GM23338 (cell line): ENCODE results near the gene CDK14. TPM values are rescaled to one million over a fixed set of nuclear protein-coding genes. Genes with fewer than 3 reads are reported as not detected.

Experiments
- ATAC-seq: fragments of 200-7000 bp; cut with Tn5 transposase; 3 replicates; pipeline ENCODE4 v1.9.1; 2020
- DNase-seq: peaks from one replicate; pipeline ENCODE4 v3.0.0-alpha.2; 2015; ENCODE audit warnings: low spot score
- H2AFZ ChIP-seq: fragments of 200-600 bp; sonication (generic); 2 replicates; pipeline ENCODE4 v1.8.0; 2016; ENCODE audit warnings: antibody characterized with exemption, mild to moderate bottlenecking, moderate library complexity
- H3F3A ChIP-seq: fragments of 200-600 bp; sonication (generic); replicated peaks from 2 replicates; pipeline ENCODE4 v1.8.0; 2017; ENCODE audit warnings: antibody characterized with exemption, mixed run types, low read depth
- H3K27ac ChIP-seq: fragments of 200-600 bp; sonication (generic); 2 replicates; pipeline ENCODE4 v1.6.1; 2016; ENCODE audit warnings: low read depth
- H3K27me3 ChIP-seq: fragments of 200-600 bp; sonication (generic); 2 replicates; pipeline ENCODE4 v1.8.0; 2016; ENCODE audit warnings: mild to moderate bottlenecking, mixed run types, moderate library complexity; ENCODE audit not compliant: insufficient read depth
- H3K36me3 ChIP-seq: fragments of 200-600 bp; sonication (generic); 2 replicates; pipeline ENCODE4 v1.8.0; 2016; ENCODE audit warnings: mild to moderate bottlenecking; ENCODE audit not compliant: insufficient read depth
- H3K4me1 ChIP-seq: fragments of 200-600 bp; sonication (generic); 2 replicates; pipeline ENCODE4 v1.8.0; 2016; ENCODE audit warnings: mild to moderate bottlenecking, moderate library complexity; ENCODE audit not compliant: insufficient read depth
- H3K4me2 ChIP-seq: fragments of 200-600 bp; sonication (generic); 2 replicates; pipeline ENCODE4 v1.7.1; 2017; ENCODE audit warnings: mixed run types
- H3K4me3 ChIP-seq: fragments of 200-600 bp; sonication (generic); 2 replicates; pipeline ENCODE4 v1.6.1; 2016; ENCODE audit warnings: mixed run types
- H3K79me2 ChIP-seq: fragments of 200-600 bp; sonication (generic); replicated peaks from 2 replicates; pipeline ENCODE4 v1.8.0; 2017; ENCODE audit warnings: mild to moderate bottlenecking; ENCODE audit not compliant: insufficient read depth
- H3K9me2 ChIP-seq: fragments of 200-600 bp; sonication (generic); 2 replicates; pipeline ENCODE4 v1.8.0; 2017; ENCODE audit not compliant: insufficient read depth
- H4K20me1 ChIP-seq: fragments of 200-600 bp; sonication (generic); replicated peaks from 2 replicates; pipeline ENCODE4 v1.8.0; 2017; ENCODE audit warnings: mild to moderate bottlenecking; ENCODE audit not compliant: insufficient read depth
- H3K27ac Mint-ChIP-seq: 2 replicates; pipeline ENCODE4 v1.8.0; 2020; ENCODE audit warnings: inconsistent platforms, mild to moderate bottlenecking, moderate library complexity, mixed read lengths
- H3K27me3 Mint-ChIP-seq: 3 replicates; pipeline ENCODE4 v1.8.0; 2022; ENCODE audit warnings: low read depth, mild to moderate bottlenecking, moderate library complexity, mixed read lengths, inconsistent platforms; ENCODE audit not compliant: insufficient read depth, poor library complexity
- H3K36me3 Mint-ChIP-seq: 3 replicates; pipeline ENCODE4 v1.8.0; 2021; ENCODE audit warnings: low read depth, mild to moderate bottlenecking, inconsistent platforms, moderate library complexity, mixed read lengths
- H3K4me1 Mint-ChIP-seq: 3 replicates; pipeline ENCODE4 v1.8.0; 2020; ENCODE audit warnings: mild to moderate bottlenecking, inconsistent platforms, mixed read lengths
- H3K4me3 Mint-ChIP-seq: 3 replicates; pipeline ENCODE4 v1.8.0; 2021; ENCODE audit warnings: moderate library complexity, mild to moderate bottlenecking, inconsistent platforms, mixed read lengths
- H3K9me3 Mint-ChIP-seq: 3 replicates; pipeline ENCODE4 v1.8.0; 2020; ENCODE audit warnings: moderate library complexity, mild to moderate bottlenecking, inconsistent platforms, mixed read lengths
- EZH2 ChIP-seq: fragments of 200-600 bp; sonication (generic); IDR thresholded peaks from one replicate; pipeline ENCODE4 v1.8.0; 2017; ENCODE audit warnings: antibody characterized with exemption, mild to moderate bottlenecking, low read depth; ENCODE audit not compliant: unreplicated experiment
- EZH2phosphoT487 ChIP-seq: fragments of 200-600 bp; sonication (generic); IDR thresholded peaks from one replicate; pipeline ENCODE4 v1.8.1; 2018; ENCODE audit warnings: antibody characterized with exemption; ENCODE audit not compliant: unreplicated experiment
- JUNB ChIP-seq: IDR thresholded peaks from one replicate; pipeline ENCODE4 v1.6.1; 2016; ENCODE audit warnings: antibody characterized with exemption; ENCODE audit not compliant: unreplicated experiment
- NANOG ChIP-seq: IDR thresholded peaks from 2 replicates; pipeline ENCODE4 v1.6.1; 2016; ENCODE audit warnings: antibody characterized with exemption, borderline replicate concordance
- POLR2AphosphoS5 ChIP-seq: IDR thresholded peaks from 2 replicates; pipeline ENCODE4 v1.6.1; 2016; ENCODE audit warnings: antibody characterized with exemption, low read depth
- STAT1 ChIP-seq: IDR thresholded peaks from one replicate; pipeline ENCODE4 v1.6.1; 2016; ENCODE audit warnings: antibody characterized with exemption; ENCODE audit not compliant: unreplicated experiment
- ZNF114 ChIP-seq: fragments of 250-450 bp; sonication (Bioruptor Pico); IDR thresholded peaks from 2 replicates; pipeline ENCODE4 v1.5.0; 2020; ENCODE audit warnings: mild to moderate bottlenecking, moderate library complexity
- ZNF331 ChIP-seq: fragments of 250-450 bp; sonication (Bioruptor Pico); IDR thresholded peaks from 2 replicates; pipeline ENCODE4 v1.5.0; 2020; ENCODE audit warnings: low read depth, mild to moderate bottlenecking, moderate library complexity
- polyA plus RNA-seq: library from polyadenylated mRNA; unstranded; fragments of >200 nt; fragmentation: Nextera tagmentation; extraction: Ambion mirVana; gene quantifications from 2 replicates; pipeline ENCODE4 v1.2.1, GENCODE V29; 2016
- total RNA-seq: library from RNA; depleted of rRNA; stranded (reverse); fragments of >200 nt; shearing (Covaris generic); gene quantifications from 2 replicates; pipeline ENCODE4 v1.2.3, GENCODE V29; 2014
- TF ChIP-seq, protein P1 (sequence below): fragments of 250-450 bp; sonication (Bioruptor Pico); IDR thresholded peaks from 2 replicates; pipeline ENCODE4 v1.5.0; 2020; ENCODE audit warnings: mild to moderate bottlenecking, moderate library complexity
- TF ChIP-seq, protein P2 (sequence below): IDR thresholded peaks from one replicate; pipeline ENCODE4 v1.6.1; 2018; ENCODE audit warnings: antibody characterized with exemption; ENCODE audit not compliant: unreplicated experiment
- TF ChIP-seq, protein P3 (sequence below), 2 experiments: fragments of 200-600 bp in 1 of 2; sonication (generic) in 1 of 2; conservative IDR thresholded peaks; 2 replicates each; pipeline versions ENCODE4 v1.5.1 to v1.6.1; 2016 to 2017; ENCODE audit warnings: antibody characterized with exemption in 2 of 2, low read depth in 2 of 2, mild to moderate bottlenecking in 2 of 2, moderate library complexity in 1 of 2
- TF ChIP-seq, protein P4 (sequence below): IDR thresholded peaks from 2 replicates; pipeline ENCODE4 v1.6.1; 2016; ENCODE audit warnings: antibody characterized with exemption

Gene CDK14
- total and polyA plus RNA-seq, 2 experiments from 2014 or later: 11.2 to 24.0 TPM

DNA sequence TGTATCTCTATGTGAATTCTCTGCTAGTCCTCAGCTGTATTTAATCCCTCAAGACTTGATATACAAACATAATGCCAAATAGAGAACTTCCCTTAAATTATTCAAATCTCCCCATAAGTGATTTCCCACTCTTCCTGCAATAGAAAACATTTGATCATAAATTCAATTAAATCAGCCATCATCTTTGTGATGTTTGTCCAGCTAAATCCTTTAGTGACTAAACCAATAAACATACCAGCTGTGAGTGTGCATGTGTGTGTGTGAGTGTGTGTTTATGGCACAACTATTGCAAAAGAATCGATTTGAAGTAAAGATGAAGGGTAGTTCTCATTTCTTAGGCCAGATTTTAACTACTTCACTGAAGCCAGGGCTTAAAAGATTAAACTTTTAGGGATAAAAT, 492.6 kb downstream of the CDK14 start:
- DNase-seq (no peak), ATAC-seq (no peak)
- Mint-ChIP-seq H3K27ac (no peak overlapping the region), H3K9me3 (no peaks in the 10 kb centered on the region), H3K4me1 (peaks cover 10% of the 10 kb centered on the region), H3K27me3 (no peaks in the 10 kb centered on the region), H3K4me3 (no peak overlapping the region), H3K36me3 (no peaks in the 10 kb centered on the region)
- H3K4me2 ChIP-seq: no peak overlapping the region
- H3K27ac ChIP-seq: no peak overlapping the region
- H3K27me3 ChIP-seq: no peaks in the 10 kb centered on the region
- no peaks in the 10 kb centered on the region for H3K36me3 ChIP-seq
- no peaks in the 10 kb centered on the region for H3K79me2 ChIP-seq
- no peak for TF ChIP-seq ZNF331
- no peak for TF ChIP-seq NANOG
- no peak for TF ChIP-seq EZH2phosphoT487
- TF ChIP-seq, protein P1, sequence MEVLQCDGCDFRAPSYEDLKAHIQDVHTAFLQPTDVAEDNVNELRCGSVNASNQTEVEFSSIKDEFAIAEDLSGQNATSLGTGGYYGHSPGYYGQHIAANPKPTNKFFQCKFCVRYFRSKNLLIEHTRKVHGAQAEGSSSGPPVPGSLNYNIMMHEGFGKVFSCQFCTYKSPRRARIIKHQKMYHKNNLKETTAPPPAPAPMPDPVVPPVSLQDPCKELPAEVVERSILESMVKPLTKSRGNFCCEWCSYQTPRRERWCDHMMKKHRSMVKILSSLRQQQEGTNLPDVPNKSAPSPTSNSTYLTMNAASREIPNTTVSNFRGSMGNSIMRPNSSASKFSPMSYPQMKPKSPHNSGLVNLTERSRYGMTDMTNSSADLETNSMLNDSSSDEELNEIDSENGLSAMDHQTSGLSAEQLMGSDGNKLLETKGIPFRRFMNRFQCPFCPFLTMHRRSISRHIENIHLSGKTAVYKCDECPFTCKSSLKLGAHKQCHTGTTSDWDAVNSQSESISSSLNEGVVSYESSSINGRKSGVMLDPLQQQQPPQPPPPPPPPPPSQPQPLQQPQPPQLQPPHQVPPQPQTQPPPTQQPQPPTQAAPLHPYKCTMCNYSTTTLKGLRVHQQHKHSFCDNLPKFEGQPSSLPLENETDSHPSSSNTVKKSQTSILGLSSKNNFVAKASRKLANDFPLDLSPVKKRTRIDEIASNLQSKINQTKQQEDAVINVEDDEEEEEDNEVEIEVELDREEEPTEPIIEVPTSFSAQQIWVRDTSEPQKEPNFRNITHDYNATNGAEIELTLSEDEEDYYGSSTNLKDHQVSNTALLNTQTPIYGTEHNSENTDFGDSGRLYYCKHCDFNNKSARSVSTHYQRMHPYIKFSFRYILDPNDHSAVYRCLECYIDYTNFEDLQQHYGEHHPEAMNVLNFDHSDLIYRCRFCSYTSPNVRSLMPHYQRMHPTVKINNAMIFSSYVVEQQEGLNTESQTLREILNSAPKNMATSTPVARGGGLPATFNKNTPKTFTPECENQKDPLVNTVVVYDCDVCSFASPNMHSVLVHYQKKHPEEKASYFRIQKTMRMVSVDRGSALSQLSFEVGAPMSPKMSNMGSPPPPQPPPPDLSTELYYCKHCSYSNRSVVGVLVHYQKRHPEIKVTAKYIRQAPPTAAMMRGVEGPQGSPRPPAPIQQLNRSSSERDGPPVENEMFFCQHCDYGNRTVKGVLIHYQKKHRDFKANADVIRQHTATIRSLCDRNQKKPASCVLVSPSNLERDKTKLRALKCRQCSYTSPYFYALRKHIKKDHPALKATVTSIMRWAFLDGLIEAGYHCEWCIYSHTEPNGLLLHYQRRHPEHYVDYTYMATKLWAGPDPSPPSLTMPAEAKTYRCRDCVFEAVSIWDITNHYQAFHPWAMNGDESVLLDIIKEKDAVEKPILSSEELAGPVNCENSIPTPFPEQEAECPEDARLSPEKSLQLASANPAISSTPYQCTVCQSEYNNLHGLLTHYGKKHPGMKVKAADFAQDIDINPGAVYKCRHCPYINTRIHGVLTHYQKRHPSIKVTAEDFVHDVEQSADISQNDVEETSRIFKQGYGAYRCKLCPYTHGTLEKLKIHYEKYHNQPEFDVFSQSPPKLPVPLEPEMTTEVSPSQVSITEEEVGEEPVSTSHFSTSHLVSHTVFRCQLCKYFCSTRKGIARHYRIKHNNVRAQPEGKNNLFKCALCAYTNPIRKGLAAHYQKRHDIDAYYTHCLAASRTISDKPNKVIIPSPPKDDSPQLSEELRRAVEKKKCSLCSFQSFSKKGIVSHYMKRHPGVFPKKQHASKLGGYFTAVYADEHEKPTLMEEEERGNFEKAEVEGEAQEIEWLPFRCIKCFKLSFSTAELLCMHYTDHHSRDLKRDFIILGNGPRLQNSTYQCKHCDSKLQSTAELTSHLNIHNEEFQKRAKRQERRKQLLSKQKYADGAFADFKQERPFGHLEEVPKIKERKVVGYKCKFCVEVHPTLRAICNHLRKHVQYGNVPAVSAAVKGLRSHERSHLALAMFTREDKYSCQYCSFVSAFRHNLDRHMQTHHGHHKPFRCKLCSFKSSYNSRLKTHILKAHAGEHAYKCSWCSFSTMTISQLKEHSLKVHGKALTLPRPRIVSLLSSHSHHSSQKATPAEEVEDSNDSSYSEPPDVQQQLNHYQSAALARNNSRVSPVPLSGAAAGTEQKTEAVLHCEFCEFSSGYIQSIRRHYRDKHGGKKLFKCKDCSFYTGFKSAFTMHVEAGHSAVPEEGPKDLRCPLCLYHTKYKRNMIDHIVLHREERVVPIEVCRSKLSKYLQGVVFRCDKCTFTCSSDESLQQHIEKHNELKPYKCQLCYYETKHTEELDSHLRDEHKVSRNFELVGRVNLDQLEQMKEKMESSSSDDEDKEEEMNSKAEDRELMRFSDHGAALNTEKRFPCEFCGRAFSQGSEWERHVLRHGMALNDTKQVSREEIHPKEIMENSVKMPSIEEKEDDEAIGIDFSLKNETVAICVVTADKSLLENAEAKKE (CRISPR knock-in tag): no peak
- TF ChIP-seq STAT1: no peak
- TF ChIP-seq, protein P2, sequence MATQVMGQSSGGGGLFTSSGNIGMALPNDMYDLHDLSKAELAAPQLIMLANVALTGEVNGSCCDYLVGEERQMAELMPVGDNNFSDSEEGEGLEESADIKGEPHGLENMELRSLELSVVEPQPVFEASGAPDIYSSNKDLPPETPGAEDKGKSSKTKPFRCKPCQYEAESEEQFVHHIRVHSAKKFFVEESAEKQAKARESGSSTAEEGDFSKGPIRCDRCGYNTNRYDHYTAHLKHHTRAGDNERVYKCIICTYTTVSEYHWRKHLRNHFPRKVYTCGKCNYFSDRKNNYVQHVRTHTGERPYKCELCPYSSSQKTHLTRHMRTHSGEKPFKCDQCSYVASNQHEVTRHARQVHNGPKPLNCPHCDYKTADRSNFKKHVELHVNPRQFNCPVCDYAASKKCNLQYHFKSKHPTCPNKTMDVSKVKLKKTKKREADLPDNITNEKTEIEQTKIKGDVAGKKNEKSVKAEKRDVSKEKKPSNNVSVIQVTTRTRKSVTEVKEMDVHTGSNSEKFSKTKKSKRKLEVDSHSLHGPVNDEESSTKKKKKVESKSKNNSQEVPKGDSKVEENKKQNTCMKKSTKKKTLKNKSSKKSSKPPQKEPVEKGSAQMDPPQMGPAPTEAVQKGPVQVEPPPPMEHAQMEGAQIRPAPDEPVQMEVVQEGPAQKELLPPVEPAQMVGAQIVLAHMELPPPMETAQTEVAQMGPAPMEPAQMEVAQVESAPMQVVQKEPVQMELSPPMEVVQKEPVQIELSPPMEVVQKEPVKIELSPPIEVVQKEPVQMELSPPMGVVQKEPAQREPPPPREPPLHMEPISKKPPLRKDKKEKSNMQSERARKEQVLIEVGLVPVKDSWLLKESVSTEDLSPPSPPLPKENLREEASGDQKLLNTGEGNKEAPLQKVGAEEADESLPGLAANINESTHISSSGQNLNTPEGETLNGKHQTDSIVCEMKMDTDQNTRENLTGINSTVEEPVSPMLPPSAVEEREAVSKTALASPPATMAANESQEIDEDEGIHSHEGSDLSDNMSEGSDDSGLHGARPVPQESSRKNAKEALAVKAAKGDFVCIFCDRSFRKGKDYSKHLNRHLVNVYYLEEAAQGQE: no peak
- TF ChIP-seq, protein P3, sequence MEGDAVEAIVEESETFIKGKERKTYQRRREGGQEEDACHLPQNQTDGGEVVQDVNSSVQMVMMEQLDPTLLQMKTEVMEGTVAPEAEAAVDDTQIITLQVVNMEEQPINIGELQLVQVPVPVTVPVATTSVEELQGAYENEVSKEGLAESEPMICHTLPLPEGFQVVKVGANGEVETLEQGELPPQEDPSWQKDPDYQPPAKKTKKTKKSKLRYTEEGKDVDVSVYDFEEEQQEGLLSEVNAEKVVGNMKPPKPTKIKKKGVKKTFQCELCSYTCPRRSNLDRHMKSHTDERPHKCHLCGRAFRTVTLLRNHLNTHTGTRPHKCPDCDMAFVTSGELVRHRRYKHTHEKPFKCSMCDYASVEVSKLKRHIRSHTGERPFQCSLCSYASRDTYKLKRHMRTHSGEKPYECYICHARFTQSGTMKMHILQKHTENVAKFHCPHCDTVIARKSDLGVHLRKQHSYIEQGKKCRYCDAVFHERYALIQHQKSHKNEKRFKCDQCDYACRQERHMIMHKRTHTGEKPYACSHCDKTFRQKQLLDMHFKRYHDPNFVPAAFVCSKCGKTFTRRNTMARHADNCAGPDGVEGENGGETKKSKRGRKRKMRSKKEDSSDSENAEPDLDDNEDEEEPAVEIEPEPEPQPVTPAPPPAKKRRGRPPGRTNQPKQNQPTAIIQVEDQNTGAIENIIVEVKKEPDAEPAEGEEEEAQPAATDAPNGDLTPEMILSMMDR (conservative IDR thresholded peaks at IDR 0.05; ENCODE audit: low read depth in 2 of 2): no peak
- no peak for TF ChIP-seq JUNB
- no peak for TF ChIP-seq EZH2
- TF ChIP-seq, protein P4, sequence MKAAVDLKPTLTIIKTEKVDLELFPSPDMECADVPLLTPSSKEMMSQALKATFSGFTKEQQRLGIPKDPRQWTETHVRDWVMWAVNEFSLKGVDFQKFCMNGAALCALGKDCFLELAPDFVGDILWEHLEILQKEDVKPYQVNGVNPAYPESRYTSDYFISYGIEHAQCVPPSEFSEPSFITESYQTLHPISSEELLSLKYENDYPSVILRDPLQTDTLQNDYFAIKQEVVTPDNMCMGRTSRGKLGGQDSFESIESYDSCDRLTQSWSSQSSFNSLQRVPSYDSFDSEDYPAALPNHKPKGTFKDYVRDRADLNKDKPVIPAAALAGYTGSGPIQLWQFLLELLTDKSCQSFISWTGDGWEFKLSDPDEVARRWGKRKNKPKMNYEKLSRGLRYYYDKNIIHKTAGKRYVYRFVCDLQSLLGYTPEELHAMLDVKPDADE: no peak
- no peak for TF ChIP-seq ZNF114 (CRISPR knock-in tag)
- TF ChIP-seq POLR2AphosphoS5: no peak
- H3K9me2 ChIP-seq: no peaks in the 10 kb centered on the region
- H4K20me1 ChIP-seq: no peaks in the 10 kb centered on the region; the same call in 1 of the 2 replicates
- H3K4me3 ChIP-seq: no peak overlapping the region
- H3F3A ChIP-seq: no peaks in the 10 kb centered on the region
- no peaks in the 10 kb centered on the region for H3K4me1 ChIP-seq
- no peak overlapping the region for H2AFZ ChIP-seq
